ENCODE measurements around the gene RARRES1.
"Not testable (repeated sequence)": the region's sequence is repeated elsewhere in the genome, so short reads cannot be mapped to it uniquely, and the experiment has no call there.

RARRES1 gene

GRCh38 chr3:158701420-158702065 is 30.7 kb downstream of the RARRES1 start:
- no CpG with 5 or more reads among the region's 4 CpGs for WGBS (ENCODE audit: insufficient coverage)
- POLR2A ChIA-PET: no interaction called here
- CTCF ChIA-PET: interaction anchor here (0.7 to 2.0 kb wide), 7 partner anchors 10 to 40 kb away, joined by 3 to 6 read pairs (median 3); no protein-coding TSS in a partner anchor

GRCh38 chr3:158700559-158700958 is 31.7 kb downstream of the RARRES1 start:
- peaks cover 0 to 27% (median 1%) of the 10 kb centered on the region in 4 experiments for H3K4me1 ChIP-seq (ENCODE audit: control extremely low read depth in 1 of 4, control insufficient read depth in 4 of 4, insufficient read depth in 4 of 4, low read length in 3 of 4)
- CTCF ChIA-PET: interaction anchor here (1.3 to 2.0 kb wide), 3 partner anchors 23 to 28 kb away, joined by 3 to 6 read pairs (median 5); no protein-coding TSS in a partner anchor
- no peak overlapping the region for H3K27ac ChIP-seq (ENCODE audit: insufficient read depth in 1 of 2, low read depth in 1 of 2, low read length in 2 of 2, poor library complexity in 1 of 2, severe bottlenecking in 2 of 2)
- H3K9me3 ChIP-seq (ENCODE audit: control extremely low read depth in 1 of 5, control insufficient read depth in 4 of 5, insufficient read depth in 2 of 5, low read depth in 1 of 5, low read length in 4 of 5): no peaks in the 10 kb centered on the region
- peak overlapping the region in 1 of 7 experiments; percentile 31 for H3K4me3 ChIP-seq (ENCODE audit: control insufficient read depth in 1 of 7, extremely low read depth in 1 of 7, insufficient read depth in 4 of 7, low read depth in 2 of 7, low read length in 6 of 7)
- no peaks in the 10 kb centered on the region for H3K27me3 ChIP-seq (replicated peaks in 2 of 5; ENCODE audit: control insufficient read depth in 4 of 5, insufficient read depth in 5 of 5, low read length in 4 of 5)
- peaks cover 0 to 8% (median 3%) of the 10 kb centered on the region in 4 experiments for H3K36me3 ChIP-seq (ENCODE audit: control insufficient read depth in 4 of 4, insufficient read depth in 4 of 4, low read length in 3 of 4)
- peak in 2 of 3 donors; percentile 57 to 79 for DNase-seq
- POLR2A ChIA-PET: no interaction called here

More at GRCh38 chr3:158701420-158702065, 30.7 kb downstream of the RARRES1 start:
- no peak overlapping the region for H3K27ac ChIP-seq (ENCODE audit: insufficient read depth in 1 of 2, low read depth in 1 of 2, low read length in 2 of 2, poor library complexity in 1 of 2, severe bottlenecking in 2 of 2)
- H3K9me3 ChIP-seq (ENCODE audit: control extremely low read depth in 1 of 5, control insufficient read depth in 4 of 5, insufficient read depth in 2 of 5, low read depth in 1 of 5, low read length in 4 of 5): no peaks in the 10 kb centered on the region
- DNase-seq: no peak
- H3K4me3 ChIP-seq (ENCODE audit: control insufficient read depth in 1 of 7, extremely low read depth in 1 of 7, insufficient read depth in 4 of 7, low read depth in 2 of 7, low read length in 6 of 7): no peak overlapping the region
- H3K4me1 ChIP-seq (ENCODE audit: control extremely low read depth in 1 of 4, control insufficient read depth in 4 of 4, insufficient read depth in 4 of 4, low read length in 3 of 4): peaks cover 0 to 27% (median 1%) of the 10 kb centered on the region in 4 experiments
- peaks cover 0 to 8% (median 3%) of the 10 kb centered on the region in 4 experiments for H3K36me3 ChIP-seq (ENCODE audit: control insufficient read depth in 4 of 4, insufficient read depth in 4 of 4, low read length in 3 of 4)
- no peaks in the 10 kb centered on the region for H3K27me3 ChIP-seq (replicated peaks in 2 of 5; ENCODE audit: control insufficient read depth in 4 of 5, insufficient read depth in 5 of 5, low read length in 4 of 5)

DNA sequence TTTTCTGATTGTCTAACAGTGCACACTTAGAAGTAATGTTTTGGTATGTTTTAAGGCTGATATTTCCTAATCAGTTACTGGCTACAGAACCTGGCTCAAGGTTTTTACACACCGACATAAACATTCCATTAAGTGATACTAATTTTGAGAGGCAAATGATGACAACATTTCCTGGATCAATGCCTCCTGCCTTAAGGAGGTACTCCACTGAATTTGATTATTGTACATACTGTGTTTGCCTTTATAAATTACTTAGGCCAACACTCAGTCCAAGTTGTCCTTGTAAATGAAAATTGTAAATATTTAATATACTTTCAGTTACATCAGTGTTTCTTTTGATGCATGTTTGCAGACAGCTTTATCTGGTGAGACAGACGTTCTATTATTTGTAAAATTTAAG is 35.6 kb downstream of the RARRES1 start:
- Histone ChIP-seq H3K4me3 (ENCODE audit: control insufficient read depth in 1 of 7, extremely low read depth in 1 of 7, insufficient read depth in 4 of 7, low read depth in 2 of 7, low read length in 6 of 7) (no peak overlapping the region), H3K36me3 (ENCODE audit: control insufficient read depth in 4 of 4, insufficient read depth in 4 of 4, low read length in 3 of 4) (peaks cover 3 to 21% (median 8%) of the 10 kb centered on the region in 4 experiments), H3K27me3 (replicated peaks in 2 of 5; ENCODE audit: control insufficient read depth in 4 of 5, insufficient read depth in 5 of 5, low read length in 4 of 5) (no peaks in the 10 kb centered on the region), H3K4me1 (ENCODE audit: control extremely low read depth in 1 of 4, control insufficient read depth in 4 of 4, insufficient read depth in 4 of 4, low read length in 3 of 4) (peaks cover 0 to 23% (median 1%) of the 10 kb centered on the region in 4 experiments), H3K9me3 (ENCODE audit: control extremely low read depth in 1 of 5, control insufficient read depth in 4 of 5, insufficient read depth in 2 of 5, low read depth in 1 of 5, low read length in 4 of 5) (no peaks in the 10 kb centered on the region), H3K27ac (ENCODE audit: insufficient read depth in 1 of 2, low read depth in 1 of 2, low read length in 2 of 2, poor library complexity in 1 of 2, severe bottlenecking in 2 of 2) (no peak overlapping the region)
- ChIA-PET CTCF (interaction anchor here (0.7 to 2.9 kb wide), 5 partner anchors 10 to 37 kb away, joined by 3 to 8 read pairs (median 3); no protein-coding TSS in a partner anchor), POLR2A (no interaction called here)
- no CpG with 5 or more reads among the region's 2 CpGs for WGBS (ENCODE audit: insufficient coverage)
- no peak for DNase-seq

DNA sequence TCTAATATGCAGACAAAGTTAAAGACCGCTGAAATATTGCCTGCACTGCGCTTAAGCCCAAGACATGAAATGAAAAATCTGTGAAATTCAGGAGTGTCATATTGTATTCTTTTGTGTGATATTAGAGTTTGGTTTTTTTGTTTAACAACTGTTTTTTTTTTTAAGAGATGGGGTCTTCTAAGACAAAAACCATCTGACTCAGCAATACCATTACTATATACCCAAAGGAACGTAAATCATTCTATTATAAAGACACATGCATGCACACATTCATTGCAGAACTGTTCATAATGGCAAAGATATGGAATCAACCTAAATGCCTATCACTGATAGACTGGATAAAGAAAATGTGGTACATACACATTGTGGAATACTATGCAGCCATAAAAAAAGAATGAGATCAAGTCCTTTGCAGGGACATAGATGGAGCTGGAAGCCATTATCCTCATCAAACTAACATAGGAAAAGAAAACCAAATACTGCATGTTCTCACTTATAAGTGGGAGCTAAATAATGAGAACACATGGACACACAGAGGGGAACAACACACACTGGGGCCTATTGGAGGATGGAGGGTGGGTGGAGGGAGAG is 38.3 kb downstream of the RARRES1 start:
- H3K27me3 ChIP-seq (replicated peaks in 2 of 5; ENCODE audit: control insufficient read depth in 4 of 5, insufficient read depth in 5 of 5, low read length in 4 of 5); DNase-seq; H3K9me3 ChIP-seq (ENCODE audit: control extremely low read depth in 1 of 5, control insufficient read depth in 4 of 5, insufficient read depth in 2 of 5, low read depth in 1 of 5, low read length in 4 of 5); POLR2A ChIA-PET; H3K4me1 ChIP-seq (ENCODE audit: control extremely low read depth in 1 of 4, control insufficient read depth in 4 of 4, insufficient read depth in 4 of 4, low read length in 3 of 4); H3K27ac ChIP-seq (ENCODE audit: insufficient read depth in 1 of 2, low read depth in 1 of 2, low read length in 2 of 2, poor library complexity in 1 of 2, severe bottlenecking in 2 of 2); H3K4me3 ChIP-seq (ENCODE audit: control insufficient read depth in 1 of 7, extremely low read depth in 1 of 7, insufficient read depth in 4 of 7, low read depth in 2 of 7, low read length in 6 of 7): not testable (repeated sequence)
- WGBS (ENCODE audit: insufficient coverage): 10% methylated on average over 2 of the region's 3 CpGs
- H3K36me3 ChIP-seq (ENCODE audit: control insufficient read depth in 4 of 4, insufficient read depth in 4 of 4, low read length in 3 of 4): peaks cover 3 to 29% (median 15%) of the 10 kb centered on the region in 4 experiments
- CTCF ChIA-PET: interaction anchor here (1.2 to 2.9 kb wide), 5 partner anchors 19 to 95 kb away, joined by 3 to 9 read pairs (median 4); no protein-coding TSS in a partner anchor

DNA sequence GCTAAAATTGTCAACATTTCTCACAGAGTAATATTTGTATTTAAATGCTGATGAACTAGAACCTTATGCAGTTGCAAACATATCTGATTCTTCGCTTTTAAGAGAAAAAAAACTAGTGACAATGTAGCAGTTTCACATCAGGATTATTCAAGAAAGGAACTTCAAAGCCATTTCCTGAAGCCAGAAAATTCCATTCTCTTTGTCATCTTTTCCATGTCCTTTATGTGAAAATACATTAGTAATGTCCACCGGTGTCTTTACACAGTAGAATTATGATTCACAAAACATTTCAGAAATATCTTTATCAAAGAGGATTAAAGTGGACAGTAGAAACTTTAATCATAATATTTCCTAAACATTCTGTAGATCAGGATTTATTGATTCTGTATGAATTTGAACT is 47.1 kb downstream of the RARRES1 start:
- Histone ChIP-seq H3K4me1 (ENCODE audit: control extremely low read depth in 1 of 4, control insufficient read depth in 4 of 4, insufficient read depth in 4 of 4, low read length in 3 of 4) (no peaks in the 10 kb centered on the region), H3K27me3 (replicated peaks in 2 of 5; ENCODE audit: control insufficient read depth in 4 of 5, insufficient read depth in 5 of 5, low read length in 4 of 5) (no peaks in the 10 kb centered on the region), H3K4me3 (ENCODE audit: control insufficient read depth in 1 of 7, extremely low read depth in 1 of 7, insufficient read depth in 4 of 7, low read depth in 2 of 7, low read length in 6 of 7) (no peak overlapping the region), H3K9me3 (ENCODE audit: control extremely low read depth in 1 of 5, control insufficient read depth in 4 of 5, insufficient read depth in 2 of 5, low read depth in 1 of 5, low read length in 4 of 5) (no peaks in the 10 kb centered on the region), H3K27ac (ENCODE audit: insufficient read depth in 1 of 2, low read depth in 1 of 2, low read length in 2 of 2, poor library complexity in 1 of 2, severe bottlenecking in 2 of 2) (no peak overlapping the region), H3K36me3 (ENCODE audit: control insufficient read depth in 4 of 4, insufficient read depth in 4 of 4, low read length in 3 of 4) (peaks cover 2 to 17% (median 2%) of the 10 kb centered on the region in 4 experiments)
- no peak for DNase-seq
- WGBS (ENCODE audit: insufficient coverage): no CpG with 5 or more reads among the region's 2 CpGs
- ChIA-PET POLR2A (no interaction called here), CTCF (interaction anchor here (1.8 kb wide), 1 partner anchor 26 kb away, joined by 4 read pairs; no protein-coding TSS in a partner anchor)

GRCh38 chr3:158683230-158683962 is 48.9 kb downstream of the RARRES1 start:
- no peak overlapping the region for H3K4me3 ChIP-seq (ENCODE audit: control insufficient read depth in 1 of 7, extremely low read depth in 1 of 7, insufficient read depth in 4 of 7, low read depth in 2 of 7, low read length in 6 of 7)
- H3K27me3 ChIP-seq (replicated peaks in 2 of 5; ENCODE audit: control insufficient read depth in 4 of 5, insufficient read depth in 5 of 5, low read length in 4 of 5): no peaks in the 10 kb centered on the region
- CTCF ChIA-PET: interaction anchor here (1.1 to 2.1 kb wide), 5 partner anchors 11 to 45 kb away, joined by 4 to 8 read pairs (median 5); partner anchors contain the start of gene LXN
- no peak for DNase-seq
- H3K27ac ChIP-seq (ENCODE audit: insufficient read depth in 1 of 2, low read depth in 1 of 2, low read length in 2 of 2, poor library complexity in 1 of 2, severe bottlenecking in 2 of 2): no peak overlapping the region
- no peaks in the 10 kb centered on the region for H3K9me3 ChIP-seq (ENCODE audit: control extremely low read depth in 1 of 5, control insufficient read depth in 4 of 5, insufficient read depth in 2 of 5, low read depth in 1 of 5, low read length in 4 of 5)
- WGBS (ENCODE audit: insufficient coverage): 100% methylated on average over 1 of the region's 5 CpGs
- peaks cover 2 to 17% (median 3%) of the 10 kb centered on the region in 4 experiments for H3K36me3 ChIP-seq (ENCODE audit: control insufficient read depth in 4 of 4, insufficient read depth in 4 of 4, low read length in 3 of 4)
- POLR2A ChIA-PET: no interaction called here
- no peaks in the 10 kb centered on the region for H3K4me1 ChIP-seq (ENCODE audit: control extremely low read depth in 1 of 4, control insufficient read depth in 4 of 4, insufficient read depth in 4 of 4, low read length in 3 of 4)

Measured in common myeloid progenitor, CD34-positive (primary cell).